Measurements from ENCODE around the gene PAIP2B.

PAIP2B gene

GRCh38 chr2:71150082-71150816 is 76.7 kb downstream of the PAIP2B start:
- no peak for DNase-seq

DNA sequence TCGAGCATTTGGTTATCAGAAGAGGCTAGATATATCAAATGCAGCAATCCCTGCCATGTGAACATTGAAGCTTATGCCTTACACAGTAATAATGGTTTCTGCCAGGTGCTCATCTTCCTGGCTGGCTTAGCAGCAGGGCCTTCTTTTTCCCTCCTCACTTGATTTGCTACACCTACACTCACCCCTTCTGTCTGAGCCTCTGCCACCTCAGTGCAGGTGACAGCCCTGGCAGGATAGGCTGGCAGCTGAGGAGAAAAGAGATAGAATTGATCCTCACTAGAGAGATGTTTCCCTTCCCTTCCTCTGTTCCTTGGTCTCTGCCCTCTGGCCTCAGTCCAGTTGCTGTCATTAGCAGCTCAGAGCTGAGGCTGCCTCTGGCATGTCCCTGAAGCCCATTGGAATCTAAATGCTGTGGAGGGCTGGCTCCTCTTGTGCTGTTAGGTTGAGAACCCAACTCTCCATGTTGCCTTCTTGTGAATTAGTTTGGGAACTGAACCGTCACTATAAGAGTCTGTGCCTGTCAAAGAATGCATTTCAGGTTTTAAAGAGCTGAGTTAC is 78.3 kb downstream of the PAIP2B start:
- DNase-seq = no peak

DNA sequence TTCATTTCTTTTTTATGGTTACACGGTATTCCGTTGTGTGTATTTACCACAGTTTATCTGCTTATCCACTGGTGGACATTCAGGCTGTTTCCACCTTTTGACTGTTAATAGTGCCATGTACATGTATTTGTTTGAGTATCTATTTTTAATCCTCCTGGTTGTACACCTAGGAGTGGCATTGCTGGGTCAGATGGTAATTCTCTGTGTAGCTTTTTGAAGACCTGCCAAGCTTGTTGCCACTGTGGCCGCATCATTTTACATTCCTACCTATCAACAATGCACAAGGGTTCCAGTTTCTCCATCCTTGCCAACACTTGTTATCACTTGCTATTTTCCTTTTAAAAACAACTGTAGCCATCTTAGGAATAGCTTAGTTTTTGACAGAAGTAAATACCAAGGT is 83.1 kb downstream of the PAIP2B start:
- DNase-seq = no peak

DNA sequence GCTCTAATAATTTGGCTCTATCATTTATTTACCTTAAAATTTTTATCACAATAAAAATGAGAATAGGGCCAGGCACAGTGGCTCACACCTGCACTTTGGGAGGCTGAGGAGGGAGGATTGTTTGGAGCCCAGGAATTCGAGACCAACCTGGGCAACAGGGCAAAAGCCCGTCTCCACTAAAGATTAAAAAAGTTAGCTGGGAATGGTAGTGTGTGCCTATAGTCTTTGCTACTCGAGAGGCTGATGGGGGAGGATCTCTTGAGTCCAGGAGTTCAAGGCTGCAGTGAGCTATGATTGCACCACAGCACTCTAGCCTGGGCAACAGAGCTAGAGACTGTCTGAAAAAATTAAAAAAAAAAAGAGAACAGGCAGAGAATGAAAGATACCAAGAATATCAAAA is 90.7 kb downstream of the PAIP2B start:
- no peak for DNase-seq

GRCh38 chr2:71133603-71134002 is 93.3 kb downstream of the PAIP2B start:
- DNase-seq = no peak

Data from EL (cell line).